COLO668 (cell line): ENCODE results near the gene PLAC1.
A peak's percentile ranks its signal among the peaks of the same experiment; 100 is the strongest.

ENCODE experiments used
- DNase-seq: peaks from one replicate; lab custom pipeline; 2025; ENCODE audit not compliant: unreplicated experiment; lab: John Stamatoyannopoulos, UW

PLAC1 gene

GRCh38 chrX:134658002-134658759 is at the start of gene PLAC1:
TSS of gene PLAC1 (minus strand) at chrX:134658471. CDS start at chrX:134566682, 91,789 bp downstream.
- DNase-seq: no peak

GRCh38 chrX:134706138-134706537 is 47.9 kb upstream of the PLAC1 start:
- DNase-seq: no peak

- no peak for DNase-seq
These were observed 37.7 kb upstream of the PLAC1 start for GRCh38 chrX:134695999-134696398.

GRCh38 chrX:134694333-134695322 is 36.4 kb upstream of the PLAC1 start:
- DNase-seq: no peak

- DNase-seq: no peak
These were observed 35.4 kb upstream of the PLAC1 start for GRCh38 chrX:134693644-134694043.

GRCh38 chrX:134692990-134693389 is 34.7 kb upstream of the PLAC1 start:
- no peak for DNase-seq

- DNase-seq: no peak
These were observed 34.0 kb upstream of the PLAC1 start for GRCh38 chrX:134692233-134692632.

GRCh38 chrX:134691453-134691852 is 33.2 kb upstream of the PLAC1 start:
- no peak for DNase-seq

- DNase-seq: no peak
These were observed 30.6 kb upstream of the PLAC1 start for GRCh38 chrX:134688839-134689238.

- DNase-seq: no peak
These were observed 30.0 kb upstream of the PLAC1 start for GRCh38 chrX:134688031-134688823.

GRCh38 chrX:134685668-134686067 is 27.4 kb upstream of the PLAC1 start:
- DNase-seq: no peak

GRCh38 chrX:134684956-134685355 is 26.7 kb upstream of the PLAC1 start:
- DNase-seq: no peak

GRCh38 chrX:134683351-134684005 is 25.2 kb upstream of the PLAC1 start:
- peak; percentile 25 for DNase-seq

- DNase-seq: no peak
These were observed 23.8 kb upstream of the PLAC1 start for GRCh38 chrX:134682081-134682480.

GRCh38 chrX:134679644-134680043 is 21.4 kb upstream of the PLAC1 start:
- no peak for DNase-seq

GRCh38 chrX:134679221-134679620 is 20.9 kb upstream of the PLAC1 start:
- no peak for DNase-seq

GRCh38 chrX:134677332-134677731 is 19.1 kb upstream of the PLAC1 start:
- no peak for DNase-seq

GRCh38 chrX:134676436-134676835 is 18.2 kb upstream of the PLAC1 start:
- no peak for DNase-seq

GRCh38 chrX:134673123-134673522 is 14.9 kb upstream of the PLAC1 start:
- DNase-seq: no peak

- no peak for DNase-seq
These were observed 13.8 kb upstream of the PLAC1 start for GRCh38 chrX:134672101-134672500.

- DNase-seq: no peak
These were observed 13.0 kb upstream of the PLAC1 start for GRCh38 chrX:134671294-134671693.
